ENCODE data around the gene MTAP.
"Not testable (repeated sequence)": the region's sequence is repeated elsewhere in the genome, so short reads cannot be mapped to it uniquely, and the experiment has no call there.

Gene MTAP

DNA sequence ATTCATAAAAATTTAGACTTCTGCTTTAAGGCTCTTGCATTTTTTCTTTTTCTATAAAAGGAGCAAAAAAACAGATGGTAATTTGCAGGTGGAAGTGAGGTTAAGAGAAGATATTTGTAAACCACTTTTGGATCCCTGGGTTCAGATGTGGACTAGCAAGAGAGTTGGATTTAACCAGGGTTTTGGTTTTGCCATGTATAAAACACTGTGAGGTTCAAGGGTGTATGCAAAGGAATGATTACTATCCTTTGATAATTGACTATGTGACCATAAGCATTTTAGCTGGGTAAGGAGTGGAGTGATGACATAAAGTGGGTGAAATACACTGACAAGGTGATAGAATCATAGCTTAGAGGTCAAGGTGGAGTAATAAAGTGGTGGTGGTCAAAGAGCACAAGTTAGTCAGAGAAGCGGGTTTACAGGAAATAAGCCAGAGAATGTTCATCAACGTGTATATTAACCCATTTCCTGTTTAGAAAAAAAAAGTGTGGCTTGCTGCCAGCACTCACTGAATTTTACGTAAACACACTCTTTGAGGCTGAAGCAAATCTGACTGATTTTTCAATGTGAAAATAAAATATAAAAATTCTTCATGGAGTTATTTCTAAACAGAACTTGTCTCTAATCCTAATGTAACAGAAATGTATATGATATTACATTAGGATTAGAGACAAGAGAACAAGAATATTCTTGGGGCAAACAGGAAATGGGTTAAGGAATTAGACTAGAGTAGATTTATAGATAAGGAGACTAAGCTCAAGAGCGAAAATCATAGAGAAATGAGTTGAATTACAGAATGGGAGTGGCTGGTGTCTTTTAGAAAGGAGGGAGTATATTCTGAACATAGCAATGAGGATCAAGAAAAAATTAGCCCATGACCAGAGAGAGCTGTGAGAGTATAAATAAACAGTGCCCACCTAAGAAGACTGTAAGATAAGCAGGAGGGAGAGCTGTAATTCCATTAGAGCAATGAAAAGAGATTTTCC, 117.2 kb downstream of the MTAP start:
- DNase-seq (ENCODE audit: low spot score): no peak

GRCh38 chr9:21923694-21924093, 121.3 kb downstream of the MTAP start:
- DNase-seq (ENCODE audit: low spot score): no peak

DNA sequence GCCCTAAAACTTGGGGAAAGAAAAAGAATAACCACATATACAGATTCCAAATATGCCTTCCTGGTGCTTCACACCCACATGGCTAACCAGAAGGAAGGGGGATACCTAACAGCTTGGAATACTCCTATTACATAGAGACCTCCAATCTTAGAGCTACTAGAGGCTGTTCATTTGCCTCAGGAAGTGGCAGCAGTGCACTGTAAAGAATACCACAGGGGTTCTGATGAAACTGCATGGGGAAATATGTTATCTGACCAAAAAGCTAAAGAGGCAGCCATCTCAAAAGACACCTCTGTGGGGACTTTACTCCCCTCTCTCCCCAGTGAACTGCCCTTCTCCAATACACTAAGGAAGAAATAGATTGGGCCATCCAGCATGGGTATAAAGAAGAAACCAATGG, 125.3 kb downstream of the MTAP start:
- no peak for DNase-seq (ENCODE audit: low spot score)

DNA sequence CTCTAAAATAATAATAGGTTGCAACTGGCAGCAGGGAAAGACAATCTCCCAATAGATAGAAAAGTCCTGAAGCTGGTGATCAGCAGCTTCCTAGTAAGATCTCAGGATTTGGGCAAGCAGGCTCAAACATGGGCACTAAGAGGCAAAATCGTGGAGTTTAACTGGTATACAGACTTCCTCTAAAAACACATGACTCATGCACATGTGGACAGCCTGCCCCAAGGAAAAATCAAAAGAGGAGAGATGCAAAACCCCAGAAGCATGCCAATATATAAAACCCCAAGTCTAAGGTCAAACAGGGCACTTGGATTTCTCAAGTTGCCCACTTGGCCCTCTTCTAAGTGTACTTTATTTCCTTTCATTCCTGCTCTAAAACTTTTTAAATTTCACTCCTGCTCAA, 129.0 kb downstream of the MTAP start:
- no peak for DNase-seq (ENCODE audit: low spot score)

- no peak for DNase-seq (ENCODE audit: low spot score)
Observed at GRCh38 chr9:21933281-21933680, 130.8 kb downstream of the MTAP start.

GRCh38 chr9:21933865-21934264, 131.4 kb downstream of the MTAP start:
- DNase-seq (ENCODE audit: low spot score): no peak

DNA sequence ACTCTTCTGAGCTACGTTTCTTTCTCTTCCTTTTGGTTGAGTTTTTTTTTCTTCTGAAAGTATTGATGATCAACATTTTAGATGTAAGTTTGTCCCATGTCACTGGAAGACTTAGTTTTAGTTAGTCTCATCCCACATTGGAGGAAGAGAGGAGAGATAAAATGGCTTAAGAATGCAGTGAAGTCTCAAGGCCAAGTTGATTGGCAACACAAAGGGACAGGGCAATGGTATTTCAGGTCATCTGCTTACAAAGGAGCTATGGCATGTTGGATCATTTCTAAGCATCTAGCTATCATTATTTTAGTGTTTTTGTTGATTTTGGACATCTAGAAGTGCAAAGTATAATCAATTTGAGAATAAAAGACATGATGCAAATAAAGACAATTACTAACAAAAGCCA, 133.2 kb downstream of the MTAP start:
- no peak for DNase-seq (ENCODE audit: low spot score)

DNA sequence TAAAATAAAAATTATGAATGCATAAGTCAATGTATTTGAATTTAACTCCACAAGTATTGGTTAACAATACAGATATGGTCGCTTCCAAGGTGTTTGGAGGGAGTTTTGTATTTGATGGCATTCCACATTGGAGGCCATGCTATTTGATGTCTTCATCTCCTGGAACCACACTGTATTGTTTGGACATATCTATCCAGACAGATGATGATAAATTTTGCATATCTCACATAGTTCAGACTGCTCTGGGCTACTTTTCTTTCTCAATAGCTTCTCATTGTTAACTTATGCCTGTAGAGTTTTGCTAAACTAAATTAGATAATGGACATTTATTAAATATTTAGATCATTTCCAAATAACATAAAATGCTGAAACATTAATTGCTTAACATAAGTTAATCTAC, 133.7 kb downstream of the MTAP start:
- DNase-seq (ENCODE audit: low spot score): no peak

DNA sequence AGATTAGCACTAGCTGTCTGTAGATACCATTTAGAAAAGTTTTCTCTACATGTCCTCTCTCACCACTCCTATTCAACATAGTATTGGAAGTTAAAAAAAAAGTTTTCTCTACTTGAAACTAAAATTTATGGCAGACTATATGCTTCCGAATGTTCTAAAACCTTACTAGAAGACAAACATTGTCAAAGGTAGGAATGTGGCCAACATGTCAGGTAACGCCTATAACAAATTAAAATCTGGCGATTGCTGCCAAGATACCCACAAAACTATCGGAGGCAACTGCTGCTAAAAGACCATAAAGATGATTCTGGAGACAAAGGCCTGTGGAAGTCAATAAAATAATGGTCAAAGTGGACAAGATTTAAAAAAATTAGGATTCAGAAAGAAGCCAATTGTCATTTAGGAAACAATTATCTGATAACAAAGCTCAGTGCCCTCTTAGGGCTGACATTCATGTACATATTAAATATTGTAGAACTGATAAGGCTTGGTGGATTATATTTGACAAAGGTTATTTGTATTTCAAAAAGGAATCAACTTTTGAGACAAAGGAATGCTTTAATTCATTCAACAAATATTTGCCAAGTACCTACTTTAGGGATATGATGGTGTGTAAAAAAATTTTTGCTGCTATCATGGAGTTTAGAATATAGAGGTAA, 139.0 kb downstream of the MTAP start:
- no peak for DNase-seq (ENCODE audit: low spot score)

DNA sequence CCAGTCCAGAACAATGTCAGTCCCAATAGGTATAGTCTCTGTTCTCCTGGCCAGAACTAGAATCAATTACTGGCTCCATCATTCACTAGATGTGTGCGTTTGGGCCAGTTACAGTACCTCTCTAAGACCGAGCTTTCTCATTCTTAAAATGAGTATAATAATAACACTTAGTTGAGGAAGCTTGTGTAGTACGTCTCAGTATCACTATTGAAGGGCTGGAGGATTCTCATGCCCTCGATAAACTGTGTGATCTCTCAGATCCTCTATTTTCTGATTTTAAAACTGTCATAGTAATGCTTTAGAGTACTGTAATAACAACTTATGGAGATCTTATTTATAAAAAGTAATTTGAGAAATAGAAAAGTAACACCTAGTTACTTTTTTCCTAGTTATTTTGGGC, 141.0 kb downstream of the MTAP start:
- no peak for DNase-seq (ENCODE audit: low spot score)

- DNase-seq (ENCODE audit: low spot score): no peak
Observed at GRCh38 chr9:21945606-21946005, 143.2 kb downstream of the MTAP start.

DNA sequence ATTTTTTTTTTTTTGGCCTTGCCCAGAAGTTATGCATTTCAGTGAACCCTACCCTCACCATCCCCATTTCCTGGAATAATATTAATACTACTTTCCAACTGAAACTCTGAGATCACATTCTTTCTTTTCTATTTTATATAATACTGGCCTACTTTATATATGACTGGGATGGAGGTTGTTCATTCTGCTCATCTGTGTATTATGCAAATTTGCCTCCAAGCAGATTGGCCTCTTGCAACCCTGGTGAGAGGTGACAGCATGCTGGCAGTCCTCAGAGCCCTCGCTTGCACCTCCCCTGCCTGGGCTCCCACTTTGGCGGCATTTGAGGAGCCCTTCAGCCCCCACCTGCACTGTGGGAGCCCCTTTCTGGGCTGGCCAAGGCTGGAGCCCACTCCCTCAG, 156.4 kb downstream of the MTAP start:
- no peak for DNase-seq (ENCODE audit: low spot score)

GRCh38 chr9:21959268-21959667, 156.8 kb downstream of the MTAP start:
- not testable (repeated sequence) for DNase-seq (ENCODE audit: low spot score)

- no peak for DNase-seq (ENCODE audit: low spot score)
Observed at GRCh38 chr9:21961569-21961968, 159.1 kb downstream of the MTAP start.

DNA sequence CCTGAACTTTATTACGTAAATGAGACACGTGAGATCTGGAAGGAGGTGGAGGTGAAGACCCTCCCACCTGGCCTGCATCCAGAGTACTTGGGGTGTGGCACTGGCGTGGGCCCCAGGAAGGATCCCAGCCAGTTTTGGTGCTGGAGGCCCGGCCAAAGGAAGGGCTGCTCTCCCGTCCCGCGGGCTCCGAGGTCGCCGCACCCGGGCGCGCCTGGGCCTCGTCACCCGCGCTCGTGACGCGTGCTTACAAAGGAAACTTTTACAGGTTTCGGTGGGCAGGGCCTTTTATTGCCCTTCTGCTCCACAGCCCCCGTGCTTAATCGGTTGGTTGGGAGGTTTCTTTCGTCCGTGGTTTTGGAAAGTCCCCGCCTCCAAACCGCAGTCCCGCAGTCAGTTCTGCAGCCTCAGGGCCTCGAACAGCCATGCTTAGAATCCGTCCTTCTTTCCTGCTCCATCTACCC, 162.5 kb downstream of the MTAP start:
- DNase-seq (ENCODE audit: low spot score): no peak

GRCh38 chr9:21965401-21965951, 163.0 kb downstream of the MTAP start:
- no peak for DNase-seq (ENCODE audit: low spot score)

DNA sequence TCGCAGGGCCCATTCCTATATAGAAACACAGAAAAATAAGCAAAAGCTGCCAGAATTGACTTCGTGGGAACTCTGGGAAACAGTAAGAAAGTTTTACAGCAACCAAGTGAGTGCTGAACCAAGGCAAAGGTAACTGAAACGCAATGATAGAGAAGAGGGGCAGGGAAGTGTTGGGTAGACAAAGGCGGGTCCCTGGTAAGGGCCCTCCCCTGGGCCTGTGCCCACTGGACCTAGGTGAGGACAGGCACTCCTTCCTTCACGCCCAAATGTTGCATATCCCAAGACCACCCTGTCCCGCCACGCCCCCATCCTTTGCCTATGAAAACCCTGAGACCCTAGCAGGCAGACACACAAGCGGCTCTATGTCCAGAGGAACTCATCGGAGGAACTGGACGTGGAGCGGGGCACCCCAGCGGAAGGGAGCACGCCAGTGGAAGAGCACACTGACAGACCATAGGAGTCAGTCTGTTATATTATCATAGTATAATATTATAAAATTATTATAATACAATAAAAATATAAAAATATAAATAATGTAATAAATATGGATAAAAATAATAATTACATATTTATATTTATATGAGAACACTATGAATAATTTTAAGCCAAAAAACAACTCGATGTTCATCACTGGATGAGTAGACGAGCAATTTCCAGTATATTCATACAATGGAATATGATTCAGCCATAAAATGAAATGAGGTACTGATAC, 163.9 kb downstream of the MTAP start:
- DNase-seq (ENCODE audit: low spot score): no peak

- DNase-seq (ENCODE audit: low spot score): no peak
Observed at GRCh38 chr9:21967169-21967568, 164.7 kb downstream of the MTAP start.

DNA sequence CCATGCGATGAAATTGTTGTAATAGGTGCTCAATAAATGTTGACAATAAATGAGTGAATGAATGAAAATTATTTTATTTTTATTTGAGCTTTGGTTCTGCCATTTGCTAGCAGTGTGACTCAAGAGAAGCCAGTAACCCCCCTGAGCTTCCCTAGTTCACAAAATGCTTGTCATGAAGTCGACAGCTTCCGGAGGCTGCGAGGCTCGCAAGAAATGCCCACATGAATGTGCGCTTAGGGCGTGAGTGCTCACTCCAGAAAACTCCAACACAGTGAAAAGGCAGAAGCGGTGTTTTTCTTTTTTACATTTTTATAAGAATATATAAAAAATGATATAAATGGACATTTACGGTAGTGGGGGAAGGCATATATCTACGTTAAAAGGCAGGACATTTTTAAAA, 165.3 kb downstream of the MTAP start:
- DNase-seq (ENCODE audit: low spot score): no peak

- DNase-seq (ENCODE audit: low spot score): no peak
Observed at GRCh38 chr9:21968331-21969010, 166.0 kb downstream of the MTAP start.

DNA sequence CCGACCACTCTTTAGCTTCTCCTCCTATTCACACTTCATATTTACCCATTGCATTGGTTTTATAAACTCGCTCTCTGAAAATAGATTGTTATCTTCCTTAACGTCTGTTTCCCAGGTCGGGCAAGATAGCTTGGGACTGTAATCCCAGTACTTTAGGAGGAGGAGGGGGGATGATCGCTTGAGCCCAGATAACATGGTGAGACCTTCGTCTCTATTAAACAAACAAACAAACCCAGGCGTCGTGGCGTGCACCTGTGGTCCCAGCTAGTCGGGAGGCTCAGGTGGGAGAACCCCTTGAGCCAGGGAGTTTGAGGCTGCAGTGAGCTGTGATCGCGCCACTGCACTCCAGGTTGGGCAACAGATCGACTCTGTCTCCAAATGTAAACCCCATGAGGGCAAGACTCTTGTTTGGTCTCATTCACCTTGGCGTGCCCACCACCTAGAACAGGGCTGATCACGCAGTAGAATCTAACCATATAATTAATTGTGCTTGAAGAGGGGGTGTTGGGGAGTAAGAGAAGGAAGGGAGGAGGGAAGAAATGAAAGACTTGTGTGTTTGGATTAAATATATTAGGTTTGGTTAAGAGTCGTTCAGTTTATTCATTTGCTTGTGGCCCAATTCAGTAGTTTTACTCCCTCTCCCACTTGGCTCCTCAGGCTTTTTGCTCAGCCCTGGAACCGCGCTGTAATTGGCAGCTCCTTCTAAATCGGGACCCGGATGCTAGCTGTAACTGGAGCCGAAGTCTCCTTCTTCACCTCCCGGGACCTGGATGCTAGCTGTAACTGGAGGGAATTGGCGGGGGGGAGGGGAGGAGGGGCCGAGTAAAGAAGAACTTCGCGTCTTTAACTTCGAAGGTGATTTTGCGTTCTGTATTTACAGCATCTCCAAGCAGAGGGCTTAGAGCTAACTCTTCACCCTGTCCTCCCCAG, 166.8 kb downstream of the MTAP start:
- no peak for DNase-seq (ENCODE audit: low spot score)

Measured in globus pallidus (tissue), 1 donor.